ENCODE measurements around the gene ANGPTL8.

Gene ANGPTL8, protein sequence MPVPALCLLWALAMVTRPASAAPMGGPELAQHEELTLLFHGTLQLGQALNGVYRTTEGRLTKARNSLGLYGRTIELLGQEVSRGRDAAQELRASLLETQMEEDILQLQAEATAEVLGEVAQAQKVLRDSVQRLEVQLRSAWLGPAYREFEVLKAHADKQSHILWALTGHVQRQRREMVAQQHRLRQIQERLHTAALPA

DNA sequence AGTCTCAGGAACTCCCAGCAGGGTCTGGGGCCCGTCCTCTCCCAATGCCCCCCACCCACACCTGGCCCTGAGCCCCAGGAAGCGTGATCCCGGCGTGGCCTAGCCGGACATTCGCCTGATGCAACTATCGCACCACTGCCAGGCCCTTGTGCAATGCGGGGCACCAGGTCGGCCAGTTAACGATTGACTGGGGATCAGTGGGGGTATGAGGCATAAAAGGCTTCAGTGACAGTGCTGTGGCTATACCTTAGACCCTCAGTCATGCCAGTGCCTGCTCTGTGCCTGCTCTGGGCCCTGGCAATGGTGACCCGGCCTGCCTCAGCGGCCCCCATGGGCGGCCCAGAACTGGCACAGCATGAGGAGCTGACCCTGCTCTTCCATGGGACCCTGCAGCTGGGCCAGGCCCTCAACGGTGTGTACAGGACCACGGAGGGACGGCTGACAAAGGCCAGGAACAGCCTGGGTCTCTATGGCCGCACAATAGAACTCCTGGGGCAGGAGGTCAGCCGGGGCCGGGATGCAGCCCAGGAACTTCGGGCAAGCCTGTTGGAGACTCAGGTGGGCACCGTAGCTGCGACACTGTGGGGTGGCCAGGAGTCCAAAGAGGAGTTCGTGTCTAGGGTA lies at the start of gene ANGPTL8:
Gene ANGPTL8, plus strand, starts transcription at position 243 of the 624 bp plus-strand sequence. Its CDS starts 19 bp downstream, at position 262.
- DNase-seq (ENCODE audit: low read depth), result no peak

GRCh38 chr19:11190501-11190900 lies 48.9 kb upstream of the ANGPTL8 start:
- no peak for DNase-seq (ENCODE audit: low read depth)

DNA sequence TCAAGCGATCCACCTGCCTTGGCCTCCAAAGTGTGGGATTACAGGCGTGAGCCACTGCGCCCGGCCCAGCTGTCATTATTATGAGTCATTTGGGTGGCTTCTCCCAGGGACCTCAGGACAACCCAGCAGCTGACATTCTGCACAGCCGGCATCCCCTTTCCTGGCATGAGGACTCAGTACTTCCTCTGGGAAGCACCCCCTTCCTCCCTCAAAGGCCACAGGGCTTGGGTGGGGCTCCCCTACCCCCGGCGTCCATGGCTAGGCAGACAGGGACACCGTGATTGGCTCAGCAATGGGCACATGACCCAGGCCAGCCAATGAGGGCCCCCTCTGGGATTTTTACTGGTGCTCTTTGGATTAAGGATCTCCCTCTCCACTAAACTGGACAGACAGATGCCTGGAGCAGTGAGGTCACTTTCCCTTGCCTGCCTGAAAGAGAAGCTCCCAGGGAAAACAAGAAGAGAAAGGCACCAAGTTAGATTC lies 48.1 kb upstream of the ANGPTL8 start:
- no peak for DNase-seq (ENCODE audit: low read depth)

DNA sequence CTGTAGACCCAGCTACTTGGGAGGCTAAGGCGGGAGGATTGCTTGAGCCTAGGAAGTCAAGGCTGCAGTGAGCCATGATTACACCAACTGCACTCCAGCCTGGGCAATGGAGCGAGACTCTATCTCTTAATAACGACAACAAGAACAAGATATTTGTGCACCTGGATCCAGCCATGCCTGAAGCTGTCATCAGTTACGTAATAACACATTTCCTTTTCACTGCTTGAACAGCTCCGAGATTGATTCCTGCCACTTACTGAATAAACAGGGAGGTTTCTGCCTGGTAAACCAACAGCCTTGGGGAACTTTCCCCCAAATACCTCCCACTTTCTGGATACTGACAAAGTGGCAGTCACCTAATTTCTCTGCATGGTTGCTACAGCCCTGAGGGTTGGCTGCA lies 47.5 kb upstream of the ANGPTL8 start:
- no peak for DNase-seq (ENCODE audit: low read depth)

GRCh38 chr19:11192957-11193939 lies 46.2 kb upstream of the ANGPTL8 start:
- no peak for DNase-seq (ENCODE audit: low read depth)

GRCh38 chr19:11194173-11194572 lies 45.2 kb upstream of the ANGPTL8 start:
- DNase-seq (ENCODE audit: low read depth), result no peak

- no peak for DNase-seq (ENCODE audit: low read depth)
Observed at GRCh38 chr19:11194656-11195558, 44.5 kb upstream of the ANGPTL8 start.

- DNase-seq (ENCODE audit: low read depth), result no peak
Observed at GRCh38 chr19:11195681-11196080, 43.7 kb upstream of the ANGPTL8 start.

DNA sequence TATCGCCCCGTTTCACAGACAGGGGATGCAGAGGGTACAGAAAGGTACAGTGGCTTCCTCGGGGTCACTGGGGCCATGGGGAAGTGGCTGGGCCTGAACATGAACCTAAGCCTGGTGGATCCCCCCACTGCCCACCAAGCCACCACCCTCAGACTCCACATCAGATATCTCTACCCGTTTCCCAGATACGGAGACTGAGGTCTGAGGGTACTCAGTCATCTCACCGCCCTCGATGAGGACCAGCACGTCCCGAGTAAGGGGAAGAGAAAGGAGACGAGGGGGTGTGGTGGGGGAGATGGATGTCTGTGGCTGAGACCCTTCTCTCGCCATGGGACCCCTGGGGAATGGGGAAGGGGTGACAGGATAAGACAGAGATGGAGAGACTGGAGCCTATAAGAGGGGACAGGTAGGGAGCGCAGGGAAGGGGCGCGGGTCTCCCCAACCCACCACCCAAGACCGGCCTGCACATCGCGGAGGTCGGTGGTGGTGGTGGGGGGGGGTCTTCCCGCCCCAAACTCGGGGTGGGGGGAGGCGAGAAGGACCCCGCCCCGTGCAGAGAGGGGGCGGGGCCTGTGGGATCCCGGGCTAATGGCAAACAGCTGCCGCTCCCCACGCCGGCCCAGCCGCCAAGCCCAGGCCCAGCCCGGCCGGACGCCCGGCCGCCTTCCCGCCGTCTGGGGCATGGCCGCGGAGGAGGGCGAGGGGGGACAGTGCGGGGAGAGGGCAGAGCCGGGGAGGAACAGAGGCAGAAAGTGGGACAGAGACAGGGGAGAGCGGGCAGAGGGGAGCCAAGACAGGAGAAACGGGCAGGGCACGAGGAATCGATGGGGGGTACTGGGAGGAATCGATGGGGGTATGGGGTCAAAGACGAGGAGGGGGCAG lies 42.8 kb upstream of the ANGPTL8 start:
- no peak for DNase-seq (ENCODE audit: low read depth)

DNA sequence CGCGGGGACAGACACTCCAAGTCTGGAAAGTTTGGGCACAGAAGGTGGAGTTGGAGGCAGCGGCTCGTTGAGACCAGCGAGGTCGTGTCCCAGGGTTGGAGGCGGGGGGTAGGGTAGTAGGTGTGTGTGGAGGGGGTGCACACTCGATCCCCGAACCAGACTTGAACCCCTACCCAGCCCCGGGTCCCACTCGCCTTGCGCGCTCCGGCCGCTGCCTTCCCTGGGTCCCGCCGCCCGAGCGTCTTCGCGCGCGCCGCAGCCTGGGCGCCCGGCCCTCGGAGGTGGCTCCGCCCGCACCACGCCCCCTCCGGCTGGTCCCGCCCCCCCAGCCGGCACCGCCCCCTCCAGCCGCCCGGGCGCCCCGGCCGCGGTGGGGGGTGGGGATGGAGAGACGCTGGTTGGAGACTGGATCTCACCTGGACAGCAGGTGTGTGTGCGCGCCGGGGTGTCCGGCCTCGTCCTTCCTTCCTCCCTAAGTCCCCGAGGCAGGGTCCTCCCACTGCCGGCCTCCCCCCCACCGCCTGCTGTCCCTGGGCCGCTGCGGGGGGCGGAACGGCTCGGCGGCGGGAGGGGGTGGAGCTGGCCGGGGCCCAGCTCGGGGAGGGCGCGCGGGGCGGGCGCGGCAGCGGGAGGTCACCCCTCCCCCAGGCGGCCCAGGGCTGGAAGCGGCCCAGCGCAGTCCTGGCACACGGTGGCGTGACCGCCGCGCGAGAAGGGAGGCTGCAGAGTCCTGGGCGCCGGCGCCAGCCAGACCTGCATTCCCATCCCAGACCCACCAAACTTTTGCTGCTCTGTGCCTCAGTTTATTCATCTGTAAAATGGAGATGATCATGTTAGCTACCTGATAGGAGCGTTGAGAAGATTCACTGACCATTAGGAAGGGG lies 41.9 kb upstream of the ANGPTL8 start, which contains the start of gene KANK2:
Gene KANK2, minus strand, starts transcription at position 255 of the 884 bp plus-strand sequence. CDS start 3,034 bp downstream, outside the sequence.
- no peak for DNase-seq (ENCODE audit: low read depth)

- no peak for DNase-seq (ENCODE audit: low read depth)
Observed at GRCh38 chr19:11198175-11198534, 41.3 kb upstream of the ANGPTL8 start.

- DNase-seq (ENCODE audit: low read depth), result no peak
Observed at GRCh38 chr19:11198769-11199424, 40.5 kb upstream of the ANGPTL8 start.

- no peak for DNase-seq (ENCODE audit: low read depth)
Observed at GRCh38 chr19:11199517-11199916, 39.9 kb upstream of the ANGPTL8 start.

DNA sequence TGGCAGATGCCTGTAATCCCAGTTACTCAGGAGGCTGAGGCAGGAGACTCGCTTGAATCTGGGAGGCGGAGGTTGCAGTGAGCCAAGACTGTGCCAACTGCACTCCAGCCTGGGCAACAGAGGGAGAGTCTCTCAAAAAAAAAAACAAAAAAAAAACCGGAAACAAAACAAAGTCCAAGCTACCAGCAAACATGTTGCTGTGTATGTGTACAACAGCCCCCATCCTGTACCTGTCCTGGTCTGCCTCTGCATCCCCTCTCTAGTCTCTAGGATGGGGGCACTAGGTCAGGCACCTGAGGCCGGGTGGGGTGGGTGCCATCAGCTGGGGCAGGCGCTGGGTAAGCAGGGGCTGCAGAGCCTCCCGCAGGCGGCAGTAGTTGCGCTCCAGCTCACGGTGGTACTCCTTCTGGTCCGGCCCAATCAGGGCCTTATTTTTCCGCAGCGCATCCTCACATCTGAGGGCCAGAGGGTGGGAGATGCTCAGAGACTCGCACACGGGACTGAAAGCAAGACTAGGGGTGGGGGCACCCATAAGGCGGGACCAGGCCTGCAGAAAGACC lies 39.3 kb upstream of the ANGPTL8 start:
- DNase-seq (ENCODE audit: low read depth), result no peak

DNA sequence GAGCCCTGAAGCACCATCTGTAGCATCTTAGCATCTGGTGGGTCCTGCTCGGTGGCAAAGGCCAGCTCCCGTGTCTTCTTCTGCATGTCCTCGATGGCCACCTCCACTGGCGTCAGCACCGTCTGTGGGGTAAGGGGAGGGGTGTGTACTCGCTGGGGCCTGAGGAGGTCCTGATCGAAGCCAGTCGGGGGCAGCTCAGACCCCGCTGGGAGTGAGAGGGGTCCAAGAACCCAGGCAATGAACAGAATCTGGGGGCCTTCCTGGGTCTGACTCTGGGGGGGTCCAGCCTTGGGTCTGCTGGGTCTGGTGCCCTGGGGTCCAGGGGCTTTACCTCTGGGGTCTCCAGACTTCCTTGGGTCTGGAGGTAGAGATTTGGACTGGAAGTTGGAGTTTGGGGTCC lies 38.5 kb upstream of the ANGPTL8 start:
- no peak for DNase-seq (ENCODE audit: low read depth)

DNA sequence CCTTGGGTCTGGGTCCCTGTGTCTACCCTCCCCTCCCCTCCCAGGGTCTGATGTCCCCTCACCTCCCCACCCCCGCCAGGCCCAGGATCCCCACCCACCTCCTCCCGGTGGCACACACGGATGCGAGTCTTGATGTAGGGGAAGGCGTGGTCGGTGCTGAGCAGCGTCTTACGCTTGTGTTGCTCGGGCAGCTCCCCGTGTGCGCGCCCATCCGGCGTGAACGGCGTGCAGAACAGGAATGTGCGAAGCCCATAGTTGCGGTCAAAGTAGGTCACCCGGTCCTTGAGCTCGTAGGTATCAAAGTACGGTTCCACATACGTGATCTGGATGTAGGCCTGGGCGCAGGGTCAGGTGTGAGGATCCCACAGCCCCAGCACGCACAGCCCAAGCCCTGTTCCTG lies 37.6 kb upstream of the ANGPTL8 start:
- DNase-seq (ENCODE audit: low read depth), result no peak

GRCh38 chr19:11202488-11203193 lies 36.8 kb upstream of the ANGPTL8 start:
- DNase-seq (ENCODE audit: low read depth), result no peak

All from GM04503 (cell line).